Measurements from ENCODE around the gene CELSR1.
"Not testable (repeated sequence)": the region's sequence is repeated elsewhere in the genome, so short reads cannot be mapped to it uniquely, and the experiment has no call there.

CELSR1 gene

DNA sequence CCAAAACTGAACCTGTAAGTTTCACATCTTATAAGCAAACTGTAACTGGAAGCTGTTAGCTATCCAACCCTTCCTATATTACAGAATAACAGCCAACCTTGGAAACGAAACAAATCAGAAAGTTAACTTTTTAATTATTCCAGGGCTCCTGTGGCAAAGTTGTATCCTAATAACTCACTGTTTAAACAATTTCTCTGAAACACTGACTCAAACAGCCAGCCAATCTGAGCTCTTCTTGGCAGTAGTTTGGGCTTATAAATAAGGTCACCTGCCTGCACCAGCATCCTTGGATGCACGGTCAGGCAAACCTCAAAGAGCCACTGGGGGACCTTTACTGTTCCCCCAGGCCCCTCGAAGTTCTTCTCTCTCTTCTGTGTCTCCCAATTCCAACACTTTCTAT lies 5.0 kb downstream of the CELSR1 start:
- DNase-seq, result no peak

DNA sequence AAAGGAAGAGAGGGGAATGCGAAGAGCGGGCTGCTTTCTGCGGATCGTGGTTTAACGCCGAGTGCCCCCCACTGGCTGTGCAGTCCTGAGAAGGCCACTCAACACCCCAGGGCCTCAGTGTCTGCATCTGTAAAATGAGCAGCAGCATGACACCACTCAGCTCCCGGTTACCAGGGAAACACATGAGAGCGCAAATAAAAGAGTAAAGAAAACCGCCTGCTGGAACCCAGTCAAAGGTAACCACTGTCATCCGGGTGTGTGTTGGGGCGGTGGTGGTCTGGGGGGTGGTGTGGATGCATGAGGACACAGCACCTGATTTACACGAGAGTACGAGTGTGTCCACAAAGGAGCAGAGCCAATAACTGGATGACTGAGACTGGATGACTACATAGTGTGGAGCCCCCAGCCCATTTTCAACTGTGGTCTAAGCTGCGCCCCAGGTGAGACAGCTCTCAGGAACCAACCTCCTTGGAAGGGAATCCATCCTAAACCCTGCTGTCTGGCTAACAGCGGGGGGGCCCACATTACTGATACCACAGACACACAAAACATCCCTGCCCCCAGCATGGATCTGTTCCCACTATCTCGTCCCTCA lies 5.7 kb downstream of the CELSR1 start:
- DNase-seq, result no peak

DNA sequence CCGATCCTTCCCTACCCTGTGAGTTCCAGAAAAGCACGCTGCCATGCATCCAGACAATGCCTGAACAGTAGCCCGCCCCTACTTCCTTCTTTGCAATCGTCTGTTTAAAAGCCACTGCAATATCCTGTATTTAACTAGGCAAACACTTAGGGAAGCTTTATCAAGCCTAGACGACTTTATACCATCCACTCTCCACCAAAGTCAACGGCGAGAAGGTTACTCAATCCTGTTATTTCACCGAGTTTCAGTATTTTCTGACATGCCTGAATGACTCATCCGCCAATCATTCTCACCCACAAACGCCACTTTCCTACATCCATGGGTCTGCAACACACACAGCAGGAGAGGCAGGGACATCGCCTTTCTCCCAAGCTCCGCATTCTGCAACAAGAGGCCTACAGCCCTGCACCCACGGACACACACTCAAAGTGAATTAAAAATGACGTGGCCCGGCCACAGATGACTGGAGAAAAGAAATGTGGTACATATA lies 9.3 kb downstream of the CELSR1 start:
- DNase-seq, result peak; percentile 71

DNA sequence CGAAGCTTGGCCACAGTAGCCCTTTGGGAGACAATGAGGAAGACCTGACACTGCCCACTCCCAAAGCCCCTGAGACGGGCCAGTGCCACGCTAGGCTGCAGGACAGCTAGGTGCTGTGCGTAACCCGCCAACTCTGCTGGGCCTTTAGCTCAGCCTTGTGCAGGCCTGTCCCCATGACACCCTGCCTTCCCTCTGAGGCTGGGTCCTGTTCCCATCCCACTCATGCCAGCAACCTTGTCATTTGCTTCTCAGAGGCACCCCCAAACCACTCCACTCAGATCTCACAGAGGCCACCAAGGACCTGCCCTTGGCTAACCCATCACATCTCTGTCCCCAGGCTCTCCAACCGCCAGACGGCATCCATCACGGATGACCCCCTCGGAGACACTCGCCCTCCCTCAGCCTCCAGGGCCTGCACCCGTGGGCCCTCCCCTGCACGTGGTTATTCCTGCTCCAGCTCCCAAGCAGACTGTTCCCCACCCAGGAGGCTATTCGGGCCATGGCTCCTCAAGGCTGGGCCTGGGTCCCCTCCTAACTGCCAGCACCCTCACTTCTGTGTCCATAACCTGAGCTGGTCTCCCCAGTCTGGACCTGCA lies 11.1 kb downstream of the CELSR1 start:
- no peak for DNase-seq

DNA sequence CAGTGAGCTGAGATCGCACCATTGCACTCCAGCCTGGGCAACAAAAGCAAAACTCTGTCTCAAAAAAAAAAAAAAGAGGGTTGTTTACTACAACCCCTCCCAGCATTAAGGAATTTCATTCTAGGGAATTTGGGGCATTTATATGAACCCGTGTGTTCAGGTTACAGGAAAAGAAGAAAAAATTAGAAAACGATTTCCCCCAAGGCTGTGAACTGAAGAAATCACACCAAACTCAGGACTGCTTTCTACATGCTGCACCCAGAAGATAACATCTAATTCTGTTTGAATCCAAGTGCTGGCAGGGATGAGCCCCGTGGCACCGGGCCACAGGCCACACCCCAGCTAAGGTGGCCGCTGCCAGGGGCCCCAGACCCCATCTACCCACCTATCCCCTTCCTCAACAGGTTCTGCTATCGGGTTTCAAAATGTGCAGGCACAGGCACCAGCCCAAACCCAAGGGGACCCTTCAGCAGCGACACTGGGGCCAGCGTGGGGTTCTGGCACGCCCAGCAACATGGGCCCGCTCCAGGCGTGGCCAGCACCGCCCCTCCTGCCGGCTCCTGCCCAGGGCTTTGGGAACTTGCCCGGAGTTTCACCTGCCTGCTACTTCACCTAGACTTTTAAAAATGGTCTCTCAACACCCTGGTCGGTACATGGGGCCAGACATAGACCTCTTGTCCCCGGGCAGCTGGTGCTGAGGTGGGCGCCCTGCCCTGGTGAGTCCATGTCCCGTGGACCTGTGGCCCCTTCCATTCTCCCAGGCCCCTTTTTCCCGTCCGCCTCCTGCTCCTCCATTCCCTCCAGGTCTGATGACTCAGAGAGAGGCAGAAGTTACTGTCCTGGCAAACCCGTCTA lies 11.8 kb downstream of the CELSR1 start:
- DNase-seq, result no peak

DNA sequence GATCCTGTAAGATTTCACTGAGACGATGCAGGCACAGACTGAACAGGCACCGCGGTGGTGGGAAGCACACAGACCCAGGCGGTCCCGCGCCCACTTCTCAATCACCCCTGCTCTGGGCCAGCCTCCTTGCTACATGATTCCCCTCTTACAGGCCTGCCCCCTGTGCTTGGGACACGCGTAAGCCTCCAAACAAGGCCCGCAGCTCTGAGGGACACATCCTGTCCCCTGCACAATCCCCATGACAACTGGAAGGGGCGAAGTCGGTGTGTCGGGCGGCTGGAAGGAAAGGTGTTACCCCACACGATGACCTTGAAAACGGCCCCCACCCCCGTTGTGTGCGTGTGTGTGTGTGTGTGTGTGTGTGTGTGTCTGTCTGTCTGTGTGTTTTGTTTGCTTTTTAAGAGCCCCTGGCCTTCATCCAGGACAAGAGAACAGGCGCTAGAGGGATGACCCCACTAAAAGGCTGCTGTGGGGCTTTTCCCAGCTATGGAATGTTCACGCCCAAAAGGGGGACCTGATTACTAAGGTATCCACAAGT lies 13.1 kb downstream of the CELSR1 start:
- DNase-seq, result no peak

DNA sequence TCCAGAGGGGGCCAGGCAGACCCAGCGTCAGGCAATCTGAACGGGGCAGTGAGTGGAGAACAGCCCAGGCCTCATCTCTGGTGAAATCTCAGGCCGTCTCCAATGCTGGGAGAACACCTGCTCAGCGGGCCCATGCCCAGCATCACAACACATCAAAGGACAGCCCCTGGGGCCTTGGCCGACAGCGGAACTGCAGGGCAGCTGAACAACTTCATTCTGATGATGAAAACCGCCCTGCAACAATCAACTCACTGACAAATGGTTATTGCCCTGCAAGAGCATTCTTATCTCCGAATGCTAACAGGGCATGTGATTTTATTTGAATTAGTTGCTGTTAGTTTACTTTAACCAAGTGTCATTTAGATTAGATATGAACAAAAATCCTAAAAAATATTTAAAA lies 14.6 kb downstream of the CELSR1 start:
- DNase-seq, result no peak

DNA sequence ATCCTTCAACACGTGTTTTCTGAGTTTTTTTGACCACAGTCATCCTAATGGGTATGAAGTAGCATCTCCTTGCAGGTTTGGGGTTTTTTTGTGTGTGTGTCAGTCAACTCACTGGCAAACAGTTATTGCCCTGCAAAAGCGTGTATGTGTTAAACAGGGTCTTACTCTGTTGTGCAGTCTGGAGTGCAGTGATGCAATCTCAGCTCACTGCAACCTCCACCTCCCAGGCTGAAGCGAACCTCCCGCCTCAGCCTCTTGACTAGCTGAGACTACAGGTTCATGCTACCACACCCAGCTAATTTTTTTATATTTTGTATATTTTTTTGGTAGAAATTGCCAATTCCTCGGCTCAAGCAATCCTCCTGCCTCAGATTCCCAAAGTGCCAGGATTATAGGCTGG lies 15.4 kb downstream of the CELSR1 start:
- DNase-seq, result no peak

DNA sequence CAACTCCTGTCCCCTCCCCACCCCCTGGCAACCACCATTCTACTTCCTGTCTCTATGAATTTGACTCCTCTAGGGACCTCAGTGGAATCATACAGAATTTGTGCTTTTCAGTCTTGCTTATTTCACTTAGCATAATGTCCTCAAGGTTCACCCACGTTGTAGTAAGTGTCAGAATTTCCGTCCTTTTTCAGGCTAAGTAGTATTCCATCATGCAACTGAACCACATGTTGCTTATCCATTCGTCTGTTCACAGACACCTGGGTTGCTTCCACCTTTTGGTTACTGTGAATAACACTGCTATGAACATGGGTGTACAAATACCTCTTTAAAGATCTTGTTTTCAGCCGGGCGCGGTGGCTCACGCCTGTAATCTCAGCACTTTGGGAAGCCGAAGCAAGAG lies 16.5 kb downstream of the CELSR1 start:
- no peak for DNase-seq

DNA sequence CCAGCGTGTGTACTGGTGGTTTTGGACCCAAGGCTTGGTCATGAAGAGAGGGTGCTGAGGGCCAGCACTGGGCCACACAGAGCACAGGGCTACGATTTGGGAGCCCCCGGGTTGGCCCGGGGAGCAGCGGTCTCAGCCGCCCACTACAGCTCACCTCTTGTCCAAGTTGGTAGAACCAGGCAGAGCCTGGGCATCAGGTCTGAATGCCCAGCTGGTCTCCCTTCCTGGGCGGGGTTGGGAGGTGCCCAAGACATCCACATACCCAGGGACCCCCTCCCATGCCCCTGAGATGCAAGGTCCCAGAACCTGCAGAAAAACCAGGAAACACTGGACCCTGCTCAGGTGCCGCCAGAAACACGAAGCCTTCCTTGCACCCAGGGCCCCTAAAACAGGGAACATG lies 18.0 kb downstream of the CELSR1 start:
- no peak for DNase-seq

DNA sequence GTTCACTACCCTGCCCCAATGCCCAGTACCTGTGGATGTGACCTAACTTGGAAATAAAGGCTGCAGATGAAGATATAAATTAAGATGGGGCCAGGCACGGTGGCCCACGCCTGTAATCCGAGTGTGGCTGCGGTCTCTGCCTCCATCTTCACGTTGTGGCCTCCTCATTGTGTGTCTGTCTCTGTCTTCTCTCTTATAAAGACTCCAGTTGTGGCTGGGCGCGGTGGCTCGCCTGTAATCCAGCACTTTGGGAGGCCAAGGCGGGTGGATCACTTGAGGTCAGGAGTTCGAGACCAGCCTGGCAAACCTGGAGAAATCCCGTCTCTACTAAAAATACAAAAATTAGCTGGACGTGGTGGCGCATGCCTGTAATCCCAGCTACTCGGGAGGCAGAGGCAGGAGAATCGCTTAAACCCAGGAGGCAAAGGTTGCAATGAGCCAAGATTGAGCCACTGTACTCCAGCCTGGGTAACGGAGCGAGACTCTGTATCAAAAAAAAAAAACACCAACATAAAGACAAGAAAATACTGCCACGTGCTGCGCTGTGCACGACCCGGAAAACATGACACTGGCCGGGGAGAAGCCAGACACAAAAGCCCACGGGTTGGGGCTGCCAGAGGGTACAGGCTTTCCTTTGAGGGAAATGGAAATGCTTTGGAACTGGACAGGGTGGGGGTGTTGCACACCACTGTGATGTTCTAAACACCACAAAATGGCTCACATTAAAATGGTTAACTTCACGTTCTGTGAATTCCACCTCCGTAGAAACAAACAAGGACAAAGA lies 18.7 kb downstream of the CELSR1 start:
- no peak for DNase-seq

DNA sequence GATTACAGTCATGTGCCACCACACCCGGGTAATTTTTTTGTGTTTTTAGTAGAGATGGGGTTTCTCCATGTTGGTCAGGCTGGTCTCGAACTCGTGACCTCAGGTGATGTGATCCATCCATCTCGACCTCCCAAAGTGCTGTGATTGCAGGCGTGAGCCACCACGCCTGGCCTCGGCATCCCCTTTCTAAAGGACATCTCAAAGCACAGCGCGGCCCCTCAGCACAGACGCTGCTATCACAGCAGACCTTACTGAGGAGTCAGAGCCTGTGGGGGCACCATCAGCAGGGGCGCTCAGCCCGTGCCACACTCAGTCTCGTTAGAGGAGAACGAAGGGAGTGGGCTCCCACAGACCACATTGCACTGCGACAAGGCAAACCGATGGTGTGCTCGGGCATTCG lies 19.4 kb downstream of the CELSR1 start:
- no peak for DNase-seq

DNA sequence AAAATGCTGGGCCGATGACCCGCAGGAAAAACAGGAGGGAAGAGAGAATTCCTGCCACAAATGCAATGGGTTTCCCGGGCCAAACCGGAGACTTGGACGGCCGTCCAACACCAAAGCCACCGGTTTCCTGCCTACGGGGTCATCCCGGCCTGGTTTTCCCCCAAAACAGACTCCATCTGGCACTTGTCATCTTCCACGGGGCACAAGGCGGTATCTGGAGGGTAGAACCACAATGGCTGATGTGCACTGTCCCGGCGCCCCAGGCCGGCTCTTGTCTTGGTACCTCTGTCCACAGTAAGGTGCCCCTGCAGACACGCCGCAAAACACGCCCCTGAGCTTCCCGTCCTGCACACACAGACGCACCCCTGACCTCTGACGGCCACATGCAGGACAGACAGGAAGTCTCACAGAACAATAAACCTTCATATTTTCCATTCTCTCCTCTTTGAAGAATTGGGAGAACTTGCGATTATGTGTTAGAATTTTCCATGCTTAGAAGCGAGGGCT lies 20.1 kb downstream of the CELSR1 start:
- DNase-seq, result no peak

DNA sequence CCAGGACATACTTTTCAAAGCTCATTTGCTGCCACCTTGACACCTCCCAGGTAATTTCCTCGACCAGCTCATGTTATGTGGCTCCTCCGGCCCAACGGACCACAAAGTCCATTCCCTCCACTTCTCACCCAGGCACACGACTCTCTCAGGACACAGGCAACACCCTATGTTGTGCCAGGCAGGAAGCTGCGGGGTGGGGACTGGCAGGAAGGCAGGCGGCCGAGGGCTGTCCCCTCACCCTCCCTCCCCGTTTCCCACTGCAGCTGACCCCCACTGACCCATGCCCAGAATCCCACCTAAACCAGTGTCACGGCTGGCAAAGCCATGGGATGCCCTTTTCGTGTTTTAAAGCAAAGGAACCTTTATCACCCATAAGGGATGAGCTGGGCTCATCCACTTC lies 20.8 kb downstream of the CELSR1 start:
- no peak for DNase-seq

DNA sequence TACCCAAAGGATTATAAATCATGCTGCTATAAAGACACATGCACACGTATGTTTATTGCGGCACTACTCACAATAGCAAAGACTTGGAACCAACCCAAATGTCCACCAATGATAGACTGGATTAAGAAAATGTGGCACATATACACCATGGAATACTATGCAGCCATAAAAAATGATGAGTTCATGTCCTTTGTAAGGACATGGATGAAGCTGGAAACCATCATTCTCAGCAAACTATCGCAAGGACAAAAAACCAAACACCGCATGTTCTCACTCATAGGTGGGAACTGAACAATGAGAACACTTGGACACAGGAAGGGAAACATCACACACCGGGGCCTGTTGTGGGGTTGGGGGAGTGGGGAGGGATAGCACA lies 21.3 kb downstream of the CELSR1 start:
- not testable (repeated sequence) for DNase-seq

DNA sequence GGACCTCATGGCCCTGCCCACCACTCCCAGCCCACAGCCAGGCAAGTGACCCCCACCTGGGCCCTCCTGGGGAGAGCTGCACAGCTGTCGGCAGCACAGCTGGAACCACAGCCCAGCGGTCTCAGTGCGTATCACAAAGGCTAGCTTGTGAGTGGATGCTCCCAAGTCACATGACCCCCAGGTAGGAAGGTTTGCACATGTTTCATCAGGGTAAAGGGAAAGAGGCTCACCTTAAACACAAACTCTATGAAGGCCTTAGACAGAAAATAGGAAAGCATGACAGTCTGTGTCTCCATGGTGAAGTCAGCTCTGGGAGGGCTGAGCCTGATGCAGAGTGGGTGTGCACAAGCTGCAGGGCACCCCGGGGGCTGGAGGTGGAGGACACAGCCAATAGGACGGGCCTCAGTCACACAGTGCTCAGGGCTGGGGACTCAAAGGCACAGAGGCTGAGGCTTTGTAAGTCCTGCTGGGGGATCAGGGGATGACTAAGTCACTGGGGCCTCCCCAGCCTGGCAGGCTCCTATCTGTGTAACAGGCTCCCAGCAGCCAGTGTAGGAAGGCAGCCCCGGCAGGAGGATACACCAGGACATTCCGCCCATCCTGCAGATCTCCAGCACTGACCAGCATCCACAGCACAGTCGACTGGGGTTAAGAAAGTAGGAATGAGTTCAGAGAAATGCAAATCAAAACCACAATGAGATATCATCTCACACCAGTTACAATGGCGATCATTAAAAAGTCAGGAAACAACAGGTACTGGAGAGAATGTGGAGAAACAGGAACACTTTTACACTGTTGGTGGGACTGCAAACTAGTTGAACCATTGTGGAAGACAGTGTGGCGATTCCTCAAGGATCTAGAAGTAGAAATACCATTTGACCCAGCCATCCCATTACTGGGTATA lies 22.0 kb downstream of the CELSR1 start:
- no peak for DNase-seq

DNA sequence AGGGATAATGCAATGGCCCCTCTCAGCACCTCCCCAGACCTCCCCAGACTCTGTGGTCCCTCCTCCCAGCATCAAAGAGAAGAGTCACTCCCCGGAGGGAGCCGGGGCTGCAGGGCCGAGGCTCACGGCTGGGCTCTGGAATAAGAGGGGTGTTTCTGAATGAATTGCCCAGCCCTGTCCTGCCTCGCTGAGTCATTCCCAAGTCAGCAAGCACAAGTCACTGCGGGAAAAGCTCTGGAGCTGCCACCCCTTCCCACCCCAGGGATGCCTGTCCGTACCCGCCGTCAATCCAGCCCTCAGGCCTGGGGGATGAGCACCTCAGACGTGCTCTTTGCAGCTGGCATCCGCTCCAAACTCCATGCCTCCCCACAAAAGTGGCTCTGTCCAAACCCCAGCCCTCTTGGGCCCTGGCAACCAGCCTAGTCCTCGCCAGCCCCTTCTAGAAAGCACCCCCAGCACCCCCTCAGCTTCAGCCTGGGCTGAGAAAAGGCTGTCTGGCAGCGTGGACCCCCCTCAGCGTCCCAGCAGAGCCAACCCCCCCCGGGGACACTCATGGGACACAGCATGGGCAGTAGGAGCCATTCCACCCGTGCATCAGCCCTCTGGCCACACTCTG lies 22.7 kb downstream of the CELSR1 start:
- no peak for DNase-seq

DNA sequence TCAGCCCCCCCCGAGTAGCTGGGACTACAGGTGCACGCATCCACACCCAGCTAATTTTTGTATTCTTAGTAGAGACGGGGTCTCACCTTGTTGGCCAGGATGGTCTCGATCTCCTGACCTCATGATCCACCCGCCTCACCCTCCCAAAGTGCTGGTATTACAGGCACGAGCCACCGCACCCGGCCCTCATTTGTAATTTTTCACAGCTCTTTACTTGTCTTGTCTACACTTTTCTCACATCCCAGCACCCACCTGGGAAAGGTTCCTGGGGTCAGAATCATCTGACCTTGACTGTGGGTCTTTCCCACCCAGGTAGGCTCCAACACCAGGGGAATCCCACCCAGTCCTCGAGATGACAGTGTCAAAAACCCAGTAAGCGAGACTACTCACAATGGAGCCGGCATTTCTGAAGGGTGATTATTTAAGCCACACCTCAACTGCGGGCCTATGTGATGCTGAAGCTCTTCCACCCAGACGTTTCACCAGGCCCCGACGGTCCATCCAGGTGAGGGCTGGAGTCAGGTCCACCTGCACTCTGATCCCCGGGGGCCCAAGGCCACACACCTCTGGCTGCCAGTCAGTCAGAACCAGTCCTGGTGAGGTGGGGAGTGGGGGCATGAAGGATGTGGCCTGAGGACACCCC lies 23.4 kb downstream of the CELSR1 start:
- no peak for DNase-seq

DNA sequence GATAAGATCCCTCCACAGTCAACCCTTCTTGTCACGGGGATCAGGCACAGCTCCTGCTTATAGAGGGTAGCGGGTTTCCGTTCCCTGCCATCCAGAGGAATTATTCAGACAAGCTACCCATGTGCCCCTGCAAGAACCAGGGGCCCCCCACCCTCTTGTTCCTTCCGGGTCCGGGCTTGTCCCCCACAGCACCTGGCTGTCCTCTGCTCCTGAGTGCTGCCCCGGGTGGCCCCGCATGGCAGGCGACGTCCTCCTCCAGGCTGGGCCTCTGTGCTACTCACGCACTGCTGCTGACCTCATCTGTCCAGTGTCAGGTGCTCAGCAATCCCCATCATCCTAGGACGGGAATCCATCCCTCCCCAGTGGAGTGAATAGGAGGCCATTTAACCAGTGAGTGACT lies 24.7 kb downstream of the CELSR1 start:
- no peak for DNase-seq

DNA sequence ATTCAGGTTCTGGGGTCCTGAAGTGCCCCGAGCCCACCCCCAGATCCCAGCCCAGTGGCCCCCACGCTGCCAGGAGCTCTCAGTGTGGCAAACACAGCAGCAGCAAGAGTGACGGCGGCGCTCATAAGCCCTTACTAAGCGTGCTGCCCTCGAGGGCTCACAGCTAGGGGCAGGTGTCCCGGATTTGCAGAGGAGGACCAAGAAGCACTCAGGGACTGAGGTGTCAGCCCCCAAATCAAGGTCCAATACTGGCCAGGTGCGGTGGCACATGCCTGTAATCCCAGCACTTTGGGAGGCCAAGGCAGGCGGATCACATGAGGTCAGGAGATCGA lies 25.4 kb downstream of the CELSR1 start:
- DNase-seq, result no peak

Data from DMS153 (cell line).